Measurements from ENCODE around the gene ZBTB46.

ZBTB46 gene

DNA sequence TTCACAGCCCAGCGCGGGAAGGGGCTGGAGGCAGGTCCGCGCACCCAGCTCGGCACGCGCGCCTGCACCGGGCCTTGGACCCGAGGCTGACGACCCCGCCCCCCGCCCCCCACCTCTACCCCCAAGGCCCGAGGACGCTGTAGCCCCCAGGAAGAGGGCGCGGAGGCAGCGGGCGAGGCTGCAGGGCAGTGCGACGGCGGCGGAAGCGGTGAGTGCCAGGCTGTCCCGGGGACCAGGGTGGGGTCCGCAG, 93.4 kb downstream of the ZBTB46 start:
- no peak for TF ChIP-seq CTCF (conservative IDR thresholded peaks at IDR 0.05; ENCODE audit: low read depth, low read length)
- H3K79me2 ChIP-seq (ENCODE audit: insufficient read depth, low read depth), result peaks cover 11% of the 10 kb centered on the region; the same call in 1 of the 2 replicates
- peak overlapping the region; percentile 75 for H3K9ac ChIP-seq
- H2AFZ ChIP-seq (ENCODE audit: low read depth), result no peak overlapping the region
- peak overlapping the region; percentile 94 for H3K4me2 ChIP-seq
- no peaks in the 10 kb centered on the region for H3K36me3 ChIP-seq (ENCODE audit: insufficient read depth)
- no peaks in the 10 kb centered on the region for H3K27me3 ChIP-seq (ENCODE audit: insufficient read depth, low read depth)
- H3K4me1 ChIP-seq (ENCODE audit: low read depth, poor library complexity, severe bottlenecking), result peaks cover 40% of the 10 kb centered on the region
- H3K4me3 ChIP-seq (IDR thresholded peaks at IDR 0.05; ENCODE audit: insufficient read depth, low read depth, low read length), result no peak overlapping the region
- H3K27ac ChIP-seq, result peak overlapping the region; percentile 80
- no peaks in the 10 kb centered on the region for H4K20me1 ChIP-seq (ENCODE audit: insufficient read depth)

DNA sequence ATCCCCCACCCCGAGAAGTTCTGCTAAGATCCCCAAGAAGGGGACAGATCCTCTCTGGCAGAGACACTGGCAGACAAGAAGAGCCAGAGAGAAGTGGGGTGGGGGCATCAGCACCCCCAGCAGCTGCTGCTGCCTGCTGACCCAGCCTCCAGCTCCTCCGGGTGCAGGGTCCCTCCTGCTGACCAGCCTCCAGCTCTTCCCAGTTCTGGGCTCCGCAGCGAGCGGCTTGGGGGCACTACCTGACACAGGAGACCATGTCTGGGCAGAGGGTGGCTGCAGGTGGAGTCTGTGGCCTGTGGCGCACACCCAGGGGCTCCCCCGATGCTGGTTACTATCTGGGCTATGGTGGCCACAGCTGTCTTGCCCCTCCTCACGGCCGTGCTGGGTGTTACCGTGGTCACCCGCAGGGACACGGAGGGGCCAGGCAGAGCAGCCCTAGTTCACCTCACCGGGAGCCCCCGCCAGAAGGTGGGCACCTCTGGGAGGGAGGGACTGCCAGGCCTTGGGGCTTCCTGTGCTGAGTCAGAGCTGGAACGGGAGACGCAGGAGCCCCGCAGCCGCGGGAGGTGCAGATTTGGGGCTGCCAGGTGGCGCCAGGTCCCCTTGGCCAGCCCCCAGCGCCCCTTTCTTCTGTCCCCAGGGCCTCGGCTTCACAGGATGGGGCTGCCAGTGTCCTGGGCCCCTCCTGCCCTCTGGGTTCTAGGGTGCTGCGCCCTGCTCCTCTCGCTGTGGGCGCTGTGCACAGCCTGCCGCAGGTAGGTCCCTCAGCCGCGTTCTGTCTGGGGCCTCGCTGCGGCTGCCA, 94.0 kb downstream of the ZBTB46 start:
- Histone ChIP-seq H3K79me2 (ENCODE audit: insufficient read depth, low read depth) (peaks cover 17% of the 10 kb centered on the region; the same call in 1 of the 2 replicates), H3K27ac (peak overlapping the region; percentile 80), H3K4me1 (ENCODE audit: low read depth, poor library complexity, severe bottlenecking) (peaks cover 45% of the 10 kb centered on the region), H3K9ac (peak overlapping the region; percentile 75), H3K27me3 (ENCODE audit: insufficient read depth, low read depth) (no peaks in the 10 kb centered on the region), H3K4me2 (peak overlapping the region; percentile 94), H2AFZ (ENCODE audit: low read depth) (no peak overlapping the region), H3K4me3 (IDR thresholded peaks at IDR 0.05; ENCODE audit: insufficient read depth, low read depth, low read length) (peak overlapping the region; percentile 60), H4K20me1 (ENCODE audit: insufficient read depth) (no peaks in the 10 kb centered on the region), H3K36me3 (ENCODE audit: insufficient read depth) (no peaks in the 10 kb centered on the region)
- no peak for TF ChIP-seq CTCF (conservative IDR thresholded peaks at IDR 0.05; ENCODE audit: low read depth, low read length)

GRCh38 chr20:63735859-63736718, 95.0 kb downstream of the ZBTB46 start, which contains the start of gene LIME1:
TSS of gene LIME1 (plus strand) at chr20:63736664. CDS start at chr20:63737550, 886 bp downstream.
- Histone ChIP-seq H3K9ac (peak within 1 kb of the TSS; percentile 75), H3K4me3 (IDR thresholded peaks at IDR 0.05; ENCODE audit: insufficient read depth, low read depth, low read length) (peak within 1 kb of the TSS; percentile 60)

More at GRCh38 chr20:63735859-63736718, 95.0 kb downstream of the ZBTB46 start, which contains the start of gene LIME1:
- Histone ChIP-seq H2AFZ (ENCODE audit: low read depth) (no peak within 1 kb of the TSS), H3K4me1 (ENCODE audit: low read depth, poor library complexity, severe bottlenecking) (peaks cover 53% of the 10 kb centered on the region), H3K4me2 (peak within 1 kb of the TSS; percentile 94), H4K20me1 (ENCODE audit: insufficient read depth) (no peaks in the 10 kb centered on the region), H3K27ac (peak within 1 kb of the TSS; percentile 80), H3K27me3 (ENCODE audit: insufficient read depth, low read depth) (no peaks in the 10 kb centered on the region), H3K79me2 (ENCODE audit: insufficient read depth, low read depth) (peaks cover 20% of the 10 kb centered on the region; the same call in 1 of the 2 replicates), H3K36me3 (ENCODE audit: insufficient read depth) (no peaks in the 10 kb centered on the region)
- TF ChIP-seq CTCF (conservative IDR thresholded peaks at IDR 0.05; ENCODE audit: low read depth, low read length), result 0 out of 2 replicates have a peak, but pooled peaks have one; percentile 6

Measured in KMS-11 (cell line).